ENCODE measurements around the gene CD80.

The CD80 gene

DNA sequence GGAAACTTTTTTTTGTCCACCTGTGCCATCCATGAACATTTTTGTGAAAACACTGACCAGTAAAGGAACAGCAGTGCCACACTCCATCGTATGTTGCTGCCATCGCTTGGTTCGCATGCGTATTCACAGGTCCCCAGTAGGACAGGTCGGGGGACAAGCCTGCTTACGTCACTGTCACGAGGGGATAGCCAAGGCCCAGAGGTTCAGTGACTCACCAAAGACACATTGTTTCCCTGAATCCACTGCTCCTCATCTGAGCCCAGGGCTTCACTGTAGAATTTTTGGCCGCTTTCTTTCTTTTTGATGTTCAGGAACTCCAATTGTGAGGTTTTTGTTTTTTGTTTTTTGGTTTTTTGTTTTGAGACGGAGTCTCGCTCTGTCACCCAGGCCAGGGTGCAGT, 25.8 kb upstream of the CD80 start:
- no peak for ATAC-seq
- TF ChIP-seq ZFP30 (CRISPR knock-in tag; IDR thresholded peaks at IDR 0.05): no peak
- no peak for TF ChIP-seq ZC3H10 (CRISPR knock-in tag; IDR thresholded peaks at IDR 0.05)
- TF ChIP-seq BACH2 (CRISPR knock-in tag; IDR thresholded peaks at IDR 0.05; ENCODE audit: borderline replicate concordance): no peak
- TF ChIP-seq ESRRG (CRISPR knock-in tag; IDR thresholded peaks at IDR 0.05): no peak
- no peak for TF ChIP-seq ZFP3 (CRISPR knock-in tag; IDR thresholded peaks at IDR 0.05)
- no peak for TF ChIP-seq ISL1 (CRISPR knock-in tag; IDR thresholded peaks at IDR 0.05)
- no peak for TF ChIP-seq OSR1 (CRISPR knock-in tag; IDR thresholded peaks at IDR 0.05)
- no peak for TF ChIP-seq GLIS3 (CRISPR knock-in tag; IDR thresholded peaks at IDR 0.05)
- TF ChIP-seq PPARA (CRISPR knock-in tag; IDR thresholded peaks at IDR 0.05; ENCODE audit: borderline replicate concordance): no peak
- no peak for TF ChIP-seq TOX (CRISPR knock-in tag; IDR thresholded peaks at IDR 0.05; ENCODE audit: borderline replicate concordance)
- TF ChIP-seq, protein P1, sequence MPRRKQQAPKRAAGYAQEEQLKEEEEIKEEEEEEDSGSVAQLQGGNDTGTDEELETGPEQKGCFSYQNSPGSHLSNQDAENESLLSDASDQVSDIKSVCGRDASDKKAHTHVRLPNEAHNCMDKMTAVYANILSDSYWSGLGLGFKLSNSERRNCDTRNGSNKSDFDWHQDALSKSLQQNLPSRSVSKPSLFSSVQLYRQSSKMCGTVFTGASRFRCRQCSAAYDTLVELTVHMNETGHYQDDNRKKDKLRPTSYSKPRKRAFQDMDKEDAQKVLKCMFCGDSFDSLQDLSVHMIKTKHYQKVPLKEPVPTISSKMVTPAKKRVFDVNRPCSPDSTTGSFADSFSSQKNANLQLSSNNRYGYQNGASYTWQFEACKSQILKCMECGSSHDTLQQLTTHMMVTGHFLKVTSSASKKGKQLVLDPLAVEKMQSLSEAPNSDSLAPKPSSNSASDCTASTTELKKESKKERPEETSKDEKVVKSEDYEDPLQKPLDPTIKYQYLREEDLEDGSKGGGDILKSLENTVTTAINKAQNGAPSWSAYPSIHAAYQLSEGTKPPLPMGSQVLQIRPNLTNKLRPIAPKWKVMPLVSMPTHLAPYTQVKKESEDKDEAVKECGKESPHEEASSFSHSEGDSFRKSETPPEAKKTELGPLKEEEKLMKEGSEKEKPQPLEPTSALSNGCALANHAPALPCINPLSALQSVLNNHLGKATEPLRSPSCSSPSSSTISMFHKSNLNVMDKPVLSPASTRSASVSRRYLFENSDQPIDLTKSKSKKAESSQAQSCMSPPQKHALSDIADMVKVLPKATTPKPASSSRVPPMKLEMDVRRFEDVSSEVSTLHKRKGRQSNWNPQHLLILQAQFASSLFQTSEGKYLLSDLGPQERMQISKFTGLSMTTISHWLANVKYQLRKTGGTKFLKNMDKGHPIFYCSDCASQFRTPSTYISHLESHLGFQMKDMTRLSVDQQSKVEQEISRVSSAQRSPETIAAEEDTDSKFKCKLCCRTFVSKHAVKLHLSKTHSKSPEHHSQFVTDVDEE (CRISPR knock-in tag; IDR thresholded peaks at IDR 0.05): no peak
- no peak for TF ChIP-seq ARNTL (CRISPR knock-in tag; IDR thresholded peaks at IDR 0.05; ENCODE audit: borderline replicate concordance, low read depth)
- no peak for TF ChIP-seq SNAI2 (CRISPR knock-in tag; IDR thresholded peaks at IDR 0.05)
- TF ChIP-seq, protein P2, sequence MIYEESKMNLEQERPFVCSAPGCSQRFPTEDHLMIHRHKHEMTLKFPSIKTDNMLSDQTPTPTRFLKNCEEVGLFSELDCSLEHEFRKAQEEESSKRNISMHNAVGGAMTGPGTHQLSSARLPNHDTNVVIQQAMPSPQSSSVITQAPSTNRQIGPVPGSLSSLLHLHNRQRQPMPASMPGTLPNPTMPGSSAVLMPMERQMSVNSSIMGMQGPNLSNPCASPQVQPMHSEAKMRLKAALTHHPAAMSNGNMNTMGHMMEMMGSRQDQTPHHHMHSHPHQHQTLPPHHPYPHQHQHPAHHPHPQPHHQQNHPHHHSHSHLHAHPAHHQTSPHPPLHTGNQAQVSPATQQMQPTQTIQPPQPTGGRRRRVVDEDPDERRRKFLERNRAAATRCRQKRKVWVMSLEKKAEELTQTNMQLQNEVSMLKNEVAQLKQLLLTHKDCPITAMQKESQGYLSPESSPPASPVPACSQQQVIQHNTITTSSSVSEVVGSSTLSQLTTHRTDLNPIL (CRISPR knock-in tag; IDR thresholded peaks at IDR 0.05; ENCODE audit: low read depth): no peak
- TF ChIP-seq RARB (CRISPR knock-in tag; IDR thresholded peaks at IDR 0.05): no peak
- TF ChIP-seq, protein P3, sequence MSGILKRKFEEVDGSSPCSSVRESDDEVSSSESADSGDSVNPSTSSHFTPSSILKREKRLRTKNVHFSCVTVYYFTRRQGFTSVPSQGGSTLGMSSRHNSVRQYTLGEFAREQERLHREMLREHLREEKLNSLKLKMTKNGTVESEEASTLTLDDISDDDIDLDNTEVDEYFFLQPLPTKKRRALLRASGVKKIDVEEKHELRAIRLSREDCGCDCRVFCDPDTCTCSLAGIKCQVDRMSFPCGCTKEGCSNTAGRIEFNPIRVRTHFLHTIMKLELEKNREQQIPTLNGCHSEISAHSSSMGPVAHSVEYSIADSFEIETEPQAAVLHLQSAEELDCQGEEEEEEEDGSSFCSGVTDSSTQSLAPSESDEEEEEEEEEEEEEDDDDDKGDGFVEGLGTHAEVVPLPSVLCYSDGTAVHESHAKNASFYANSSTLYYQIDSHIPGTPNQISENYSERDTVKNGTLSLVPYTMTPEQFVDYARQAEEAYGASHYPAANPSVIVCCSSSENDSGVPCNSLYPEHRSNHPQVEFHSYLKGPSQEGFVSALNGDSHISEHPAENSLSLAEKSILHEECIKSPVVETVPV (CRISPR knock-in tag; IDR thresholded peaks at IDR 0.05): no peak
- no peak for TF ChIP-seq ZNF565 (CRISPR knock-in tag; conservative IDR thresholded peaks at IDR 0.05; ENCODE audit: low read depth)
- TF ChIP-seq ZNF70 (CRISPR knock-in tag; IDR thresholded peaks at IDR 0.05): no peak
- TF ChIP-seq, protein P4, sequence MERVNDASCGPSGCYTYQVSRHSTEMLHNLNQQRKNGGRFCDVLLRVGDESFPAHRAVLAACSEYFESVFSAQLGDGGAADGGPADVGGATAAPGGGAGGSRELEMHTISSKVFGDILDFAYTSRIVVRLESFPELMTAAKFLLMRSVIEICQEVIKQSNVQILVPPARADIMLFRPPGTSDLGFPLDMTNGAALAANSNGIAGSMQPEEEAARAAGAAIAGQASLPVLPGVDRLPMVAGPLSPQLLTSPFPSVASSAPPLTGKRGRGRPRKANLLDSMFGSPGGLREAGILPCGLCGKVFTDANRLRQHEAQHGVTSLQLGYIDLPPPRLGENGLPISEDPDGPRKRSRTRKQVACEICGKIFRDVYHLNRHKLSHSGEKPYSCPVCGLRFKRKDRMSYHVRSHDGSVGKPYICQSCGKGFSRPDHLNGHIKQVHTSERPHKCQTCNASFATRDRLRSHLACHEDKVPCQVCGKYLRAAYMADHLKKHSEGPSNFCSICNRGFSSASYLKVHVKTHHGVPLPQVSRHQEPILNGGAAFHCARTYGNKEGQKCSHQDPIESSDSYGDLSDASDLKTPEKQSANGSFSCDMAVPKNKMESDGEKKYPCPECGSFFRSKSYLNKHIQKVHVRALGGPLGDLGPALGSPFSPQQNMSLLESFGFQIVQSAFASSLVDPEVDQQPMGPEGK (CRISPR knock-in tag; IDR thresholded peaks at IDR 0.05; ENCODE audit: borderline replicate concordance): no peak
- TF ChIP-seq, protein P5, sequence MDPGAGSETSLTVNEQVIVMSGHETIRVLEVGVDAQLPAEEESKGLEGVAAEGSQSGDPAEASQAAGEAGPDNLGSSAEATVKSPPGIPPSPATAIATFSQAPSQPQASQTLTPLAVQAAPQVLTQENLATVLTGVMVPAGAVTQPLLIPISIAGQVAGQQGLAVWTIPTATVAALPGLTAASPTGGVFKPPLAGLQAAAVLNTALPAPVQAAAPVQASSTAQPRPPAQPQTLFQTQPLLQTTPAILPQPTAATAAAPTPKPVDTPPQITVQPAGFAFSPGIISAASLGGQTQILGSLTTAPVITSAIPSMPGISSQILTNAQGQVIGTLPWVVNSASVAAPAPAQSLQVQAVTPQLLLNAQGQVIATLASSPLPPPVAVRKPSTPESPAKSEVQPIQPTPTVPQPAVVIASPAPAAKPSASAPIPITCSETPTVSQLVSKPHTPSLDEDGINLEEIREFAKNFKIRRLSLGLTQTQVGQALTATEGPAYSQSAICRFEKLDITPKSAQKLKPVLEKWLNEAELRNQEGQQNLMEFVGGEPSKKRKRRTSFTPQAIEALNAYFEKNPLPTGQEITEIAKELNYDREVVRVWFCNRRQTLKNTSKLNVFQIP (CRISPR knock-in tag; IDR thresholded peaks at IDR 0.05; ENCODE audit: borderline replicate concordance, low read depth): no peak

DNA sequence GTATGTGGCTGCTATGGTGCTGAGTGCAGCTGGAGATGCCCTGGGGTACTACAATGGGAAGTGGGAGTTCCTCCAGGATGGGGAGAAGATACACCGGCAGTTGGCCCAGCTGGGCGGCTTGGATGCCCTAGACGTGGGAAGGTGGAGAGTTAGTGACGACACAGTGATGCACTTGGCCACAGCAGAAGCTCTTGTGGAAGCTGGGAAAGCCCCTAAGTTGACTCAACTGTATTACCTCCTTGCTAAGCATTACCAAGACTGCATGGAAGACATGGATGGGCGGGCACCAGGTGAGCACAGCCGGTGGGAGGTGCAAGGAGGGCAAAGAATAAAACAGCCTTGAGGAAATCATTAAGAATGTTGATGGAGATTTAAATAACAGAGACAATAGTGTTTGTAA, 22.8 kb upstream of the CD80 start:
- no peak for ATAC-seq

More for the DNA sequence above, 22.8 kb upstream of the CD80 start:
- TF ChIP-seq, protein P1 (CRISPR knock-in tag; IDR thresholded peaks at IDR 0.05): no peak
- TF ChIP-seq, protein P2 (CRISPR knock-in tag; IDR thresholded peaks at IDR 0.05; ENCODE audit: low read depth): no peak
- TF ChIP-seq BACH2 (CRISPR knock-in tag; IDR thresholded peaks at IDR 0.05; ENCODE audit: borderline replicate concordance) (no peak), TCF4 (CRISPR knock-in tag; IDR thresholded peaks at IDR 0.05; ENCODE audit: borderline replicate concordance) (no peak), OSR1 (CRISPR knock-in tag; IDR thresholded peaks at IDR 0.05) (no peak)
- TF ChIP-seq, protein P4 (CRISPR knock-in tag; IDR thresholded peaks at IDR 0.05; ENCODE audit: borderline replicate concordance): no peak
